ENCODE measurements around the gene OSTN.
"Not testable (repeated sequence)": the region's sequence is repeated elsewhere in the genome, so short reads cannot be mapped to it uniquely, and the experiment has no call there.

The OSTN gene

DNA sequence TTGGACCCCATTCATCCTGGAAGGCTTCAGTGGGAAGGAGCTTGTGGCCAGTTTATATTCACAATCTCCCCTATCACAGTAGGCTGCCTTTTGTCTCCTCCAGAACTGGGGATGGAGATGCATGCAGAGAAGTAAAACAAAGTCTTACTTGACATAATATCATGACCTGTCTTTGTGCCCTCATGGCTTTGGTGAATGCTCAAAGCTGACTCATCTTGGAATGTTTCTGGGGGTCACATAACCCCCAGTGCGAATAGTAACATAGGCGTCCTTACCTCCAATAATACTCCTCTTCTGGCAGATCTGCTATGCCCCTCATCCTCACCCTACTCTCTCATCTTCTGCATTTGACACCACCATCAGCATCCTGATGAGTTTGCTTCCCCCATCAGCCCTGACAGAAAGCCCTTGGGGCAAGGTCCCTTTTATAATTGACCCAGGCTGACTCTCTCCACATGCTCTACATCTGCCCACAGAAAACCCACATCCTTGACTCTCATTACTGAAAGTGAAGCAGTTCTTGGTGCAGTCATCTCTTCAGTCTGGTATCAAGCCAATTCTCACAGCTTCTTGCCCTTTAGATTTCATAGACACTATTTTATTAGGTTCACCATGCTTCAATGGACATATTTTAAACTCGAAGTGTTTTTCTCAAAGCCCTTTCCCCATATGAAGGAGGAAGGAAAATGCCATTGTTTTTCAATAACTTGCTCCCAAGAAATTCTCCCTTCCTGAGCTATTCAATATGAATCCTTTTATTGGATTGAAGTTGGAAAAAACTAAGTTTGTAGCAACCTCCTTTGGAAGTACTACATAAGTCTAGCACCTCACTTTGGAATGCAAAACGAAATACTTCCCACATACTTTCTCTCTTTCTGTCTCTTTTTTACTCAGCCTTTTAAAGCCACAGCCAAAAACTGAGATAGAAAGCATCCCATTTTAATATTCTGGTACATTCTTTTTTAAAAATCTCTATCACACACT lies 36.6 kb downstream of the OSTN start:
- DNase-seq (ENCODE audit: low read depth in 2 of 2) = no peak

DNA sequence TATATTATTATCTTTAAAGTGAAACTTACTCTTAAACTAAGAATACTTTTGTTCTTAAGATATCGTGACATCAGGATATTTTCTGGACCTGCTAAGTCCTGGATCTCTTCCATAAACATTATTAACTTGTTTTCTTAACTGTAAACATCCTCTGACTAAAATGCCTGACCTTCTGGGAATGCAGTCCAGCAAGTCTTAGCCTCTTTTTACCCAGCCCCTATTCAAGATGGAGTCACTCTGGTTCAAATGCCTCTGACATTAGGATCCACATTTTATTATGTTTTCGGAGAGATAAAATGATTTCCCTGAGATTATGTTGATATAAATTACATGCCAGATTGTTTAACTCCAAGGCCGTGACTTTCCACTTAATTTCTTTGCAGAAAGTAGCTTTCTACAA lies 37.6 kb downstream of the OSTN start:
- no peak for DNase-seq (ENCODE audit: low read depth in 2 of 2)

DNA sequence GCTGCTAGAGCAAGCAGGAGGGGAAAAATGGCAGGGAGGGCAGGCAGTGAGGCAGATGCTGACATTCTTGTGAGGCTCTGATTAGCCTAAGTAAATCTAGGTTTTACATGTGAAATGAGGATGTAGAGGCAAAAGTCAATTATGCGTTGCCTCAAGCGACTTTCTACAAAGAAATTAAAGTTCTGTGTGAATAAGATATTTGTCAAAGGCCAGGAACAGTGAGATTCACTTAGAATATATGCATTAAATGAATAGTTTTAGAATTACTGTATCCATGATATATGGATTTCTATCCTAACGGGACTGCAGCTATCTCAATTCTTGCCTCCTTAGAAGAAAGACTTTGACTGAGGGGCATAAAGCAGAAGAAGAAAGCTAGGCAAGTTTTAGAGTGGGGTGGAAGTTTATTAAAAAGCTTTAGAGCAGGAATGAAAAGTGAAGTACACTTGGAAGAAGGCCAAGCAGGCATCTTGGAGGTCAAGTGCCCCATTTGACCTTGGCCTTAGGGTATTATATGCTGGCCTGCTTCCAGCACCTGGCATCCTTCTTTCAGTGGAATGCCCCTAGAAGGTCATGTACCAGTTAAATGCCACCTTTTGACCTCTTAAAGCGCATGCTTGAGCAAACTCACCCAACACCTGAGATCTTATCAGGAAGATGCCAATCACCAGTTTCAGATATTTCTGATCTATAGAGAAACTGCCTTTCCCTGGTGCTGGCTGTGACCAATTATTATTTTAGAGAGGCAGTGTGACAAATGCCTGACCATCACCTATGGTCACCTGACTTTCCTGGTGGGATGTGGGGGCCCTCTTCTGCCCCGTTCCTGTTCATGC lies 38.2 kb downstream of the OSTN start:
- no peak for DNase-seq (ENCODE audit: low read depth in 2 of 2)

DNA sequence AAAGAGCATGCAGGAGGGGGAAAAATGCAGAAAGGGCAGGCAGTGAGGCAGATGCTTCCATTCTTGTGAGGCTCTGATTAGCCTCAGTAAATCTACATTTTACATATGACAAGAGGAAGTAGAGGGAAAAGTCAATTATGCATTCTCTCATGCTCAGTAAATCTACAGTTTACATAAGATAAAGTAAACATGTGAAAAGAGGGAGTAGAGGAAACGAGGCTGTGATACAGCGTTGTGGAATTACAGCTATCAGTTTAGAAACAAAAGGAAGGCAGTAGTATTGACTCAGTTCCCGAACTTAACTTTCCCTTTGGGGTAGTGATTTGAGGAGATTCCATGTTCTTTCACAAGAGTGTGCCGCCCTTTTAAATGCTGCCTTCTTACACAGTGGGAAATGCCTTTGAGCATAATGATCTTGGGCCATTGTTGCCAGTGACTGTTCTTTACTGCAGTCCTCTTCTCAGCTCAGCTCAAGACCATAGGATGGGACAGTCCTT lies 39.3 kb downstream of the OSTN start:
- DNase-seq (ENCODE audit: low read depth in 2 of 2) = no peak

DNA sequence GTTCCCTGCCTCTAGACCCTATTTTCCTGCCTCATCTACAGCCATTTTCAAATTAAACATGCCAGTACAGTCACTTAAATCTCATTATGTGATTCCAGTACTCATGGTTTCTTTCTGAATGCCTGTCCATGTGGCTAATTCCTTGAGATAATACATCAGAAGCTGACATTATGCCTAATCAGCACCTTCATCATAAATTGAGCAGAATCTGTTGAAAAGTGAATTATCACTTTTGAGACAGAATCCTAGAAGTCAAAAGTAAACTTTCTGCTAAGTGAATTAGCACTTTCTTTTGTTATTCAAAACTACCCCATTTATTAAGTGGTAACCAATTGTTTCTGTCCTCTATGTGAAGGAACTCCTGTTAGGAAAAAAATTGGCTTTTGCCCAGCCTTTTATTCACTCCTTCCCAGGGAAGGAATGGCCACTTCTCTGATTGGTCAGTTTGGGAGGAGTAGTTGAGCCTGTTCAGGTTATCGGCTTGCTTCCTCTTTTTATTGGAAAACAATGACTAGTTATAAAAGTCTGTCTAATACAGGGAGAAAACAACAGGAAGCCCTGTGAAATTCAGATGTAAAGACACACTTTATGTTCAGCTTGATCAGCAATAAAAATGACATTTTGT lies 40.5 kb downstream of the OSTN start:
- no peak for DNase-seq (ENCODE audit: low read depth in 2 of 2)

DNA sequence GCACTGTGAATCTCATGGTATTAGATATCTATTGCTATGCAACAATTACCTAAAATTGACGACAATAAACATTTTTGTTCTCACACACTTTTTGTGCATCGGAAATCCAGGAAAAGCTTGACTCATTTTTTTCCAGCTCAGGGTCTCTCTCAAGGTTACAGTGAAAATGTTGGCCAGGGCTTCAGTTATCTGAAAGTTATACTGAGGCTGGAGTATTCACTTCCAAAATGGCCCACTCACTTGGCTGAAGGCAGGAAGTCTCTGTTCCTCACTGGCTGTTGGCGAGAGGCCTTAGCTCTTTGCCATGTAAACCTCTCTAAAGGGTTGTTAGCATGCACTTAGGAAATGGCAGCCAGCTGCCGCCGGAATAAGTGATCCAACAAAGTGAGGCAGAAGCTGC lies 41.4 kb downstream of the OSTN start:
- no peak for DNase-seq (ENCODE audit: low read depth in 2 of 2)

DNA sequence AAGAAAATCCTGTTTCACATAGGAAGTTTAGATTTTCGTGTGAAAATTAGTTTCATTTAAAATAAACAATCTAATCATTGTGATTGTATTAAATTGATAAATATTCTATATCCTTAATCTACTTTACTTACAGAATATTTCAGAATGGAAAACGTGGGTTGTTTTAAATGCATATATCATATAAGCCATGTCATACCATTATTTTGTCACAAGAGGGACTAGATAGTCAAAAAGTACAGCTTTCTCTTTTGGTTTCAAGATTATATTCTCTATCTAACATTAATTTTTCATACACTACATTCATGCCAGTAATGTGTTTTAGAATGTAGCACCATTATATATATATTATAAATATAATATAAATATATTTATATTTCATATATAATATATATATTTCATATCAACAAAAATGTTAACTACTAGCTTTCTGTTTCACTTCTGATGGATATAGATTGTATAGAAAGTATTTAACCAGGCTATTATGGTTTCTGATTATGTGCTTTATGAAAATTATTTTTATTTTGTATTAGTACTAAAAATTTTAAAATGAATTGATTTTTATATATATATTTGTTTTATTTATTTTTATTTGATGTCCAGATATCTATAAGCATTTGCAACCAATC lies 45.3 kb downstream of the OSTN start:
- DNase-seq (ENCODE audit: low read depth in 2 of 2) = no peak

DNA sequence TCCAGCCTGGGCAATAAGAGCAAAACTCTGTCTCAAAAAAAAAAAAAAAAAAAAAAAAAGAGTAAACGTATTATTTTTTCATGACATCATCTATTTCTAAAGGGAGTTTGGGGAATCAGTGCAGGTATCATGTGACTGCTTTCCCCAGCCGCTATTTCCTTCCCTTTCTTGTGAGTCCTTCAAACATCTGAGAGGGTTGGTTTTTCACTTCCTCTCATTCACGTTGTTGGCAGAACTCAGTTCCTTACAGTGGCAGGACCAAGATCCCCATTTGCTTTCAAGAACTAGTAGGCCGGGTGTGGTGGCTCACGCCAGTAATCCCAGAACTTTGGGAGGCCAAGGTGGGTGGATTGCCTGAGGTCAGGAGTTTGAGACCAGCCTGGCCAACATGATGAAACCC lies 47.0 kb downstream of the OSTN start:
- not testable (repeated sequence) for DNase-seq (ENCODE audit: low read depth in 2 of 2)

DNA sequence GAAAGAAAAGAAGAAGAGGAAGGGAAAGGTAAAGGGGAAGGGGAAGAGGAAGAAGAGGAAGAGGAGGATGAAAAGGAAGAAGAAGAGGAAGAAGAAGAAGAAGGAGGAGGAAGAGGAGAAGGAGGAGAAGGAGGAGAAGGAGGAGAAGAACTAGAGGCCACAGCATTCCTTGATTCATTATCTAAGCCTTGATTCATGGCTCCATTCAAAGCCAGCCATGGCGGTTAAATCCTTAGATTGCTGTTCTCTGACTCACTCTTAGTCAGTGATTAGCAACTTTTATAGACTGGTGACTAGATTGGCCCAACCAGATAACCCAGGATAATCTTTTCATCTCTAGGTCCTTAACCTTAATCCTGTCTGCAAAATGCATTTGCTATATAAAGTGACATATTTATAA lies 47.6 kb downstream of the OSTN start:
- no peak for DNase-seq (ENCODE audit: low read depth in 2 of 2)

DNA sequence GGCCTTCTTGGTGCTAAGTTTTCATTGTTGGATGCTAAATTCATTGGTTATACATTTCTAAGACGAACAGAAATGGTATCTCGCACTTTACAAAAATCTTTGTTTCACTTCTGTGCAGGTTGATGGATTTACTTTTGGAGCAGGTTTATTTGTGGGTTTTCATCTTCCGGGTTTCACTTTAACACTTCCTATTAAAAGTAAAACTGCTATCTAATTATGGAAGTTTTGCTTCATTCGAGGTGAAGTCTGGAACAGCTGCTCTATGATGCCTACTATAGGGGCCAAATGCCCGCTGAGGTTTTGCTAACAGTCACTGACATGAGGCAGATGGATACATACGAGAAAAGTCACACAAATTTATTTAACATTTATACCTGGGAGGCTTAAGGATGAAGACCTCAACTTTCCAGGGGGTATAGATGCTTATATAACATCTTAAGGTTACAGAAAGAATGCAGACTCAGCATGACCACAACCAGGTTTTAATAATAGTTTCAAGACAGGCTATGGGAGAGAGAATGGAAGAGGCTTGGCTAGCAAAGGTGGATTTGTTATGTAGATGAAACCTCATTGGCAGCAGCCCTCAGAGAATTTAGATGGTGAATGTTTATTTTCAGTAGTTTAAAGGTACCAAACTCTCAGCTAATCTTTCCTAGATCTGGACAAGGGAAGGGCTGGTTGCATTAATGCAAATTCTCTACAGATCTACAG lies 54.2 kb downstream of the OSTN start:
- no peak for DNase-seq (ENCODE audit: low read depth in 2 of 2)

DNA sequence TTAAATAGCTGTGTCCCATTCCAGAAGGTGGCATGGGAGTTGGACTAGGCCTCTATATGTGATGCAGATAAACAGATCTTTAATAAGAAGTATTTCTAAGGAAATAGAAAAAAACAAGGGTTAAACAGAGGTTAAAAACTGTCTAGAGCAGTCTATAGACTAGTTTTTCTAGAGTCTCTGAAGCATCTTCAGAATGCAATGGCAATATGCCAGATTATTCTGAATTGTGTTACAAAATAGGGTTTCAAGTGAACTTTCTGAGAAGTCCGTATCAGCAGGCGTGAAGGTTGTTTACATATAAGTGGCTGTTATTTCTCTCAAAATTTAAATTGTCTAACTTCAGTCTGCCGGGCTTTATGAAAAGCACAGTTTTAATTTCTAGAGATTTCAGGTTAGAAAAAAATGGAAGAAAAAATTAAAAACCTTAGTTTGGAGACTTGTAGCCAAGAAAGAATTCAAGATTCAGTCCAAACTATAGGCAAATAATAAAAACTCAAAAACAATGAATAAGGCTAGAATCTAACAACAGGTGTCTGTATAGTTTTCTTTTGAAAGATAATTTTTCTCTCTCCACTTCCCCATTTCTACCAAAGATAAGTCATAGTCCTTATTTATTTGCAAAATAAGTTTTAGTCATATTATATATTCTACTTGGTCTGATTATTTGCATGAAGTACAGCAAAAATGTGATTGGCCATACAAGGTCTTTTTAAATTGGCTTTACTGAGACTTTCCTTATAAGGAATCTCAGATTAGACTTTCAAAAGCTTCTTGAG lies 55.2 kb downstream of the OSTN start:
- DNase-seq (ENCODE audit: low read depth in 2 of 2) = no peak

DNA sequence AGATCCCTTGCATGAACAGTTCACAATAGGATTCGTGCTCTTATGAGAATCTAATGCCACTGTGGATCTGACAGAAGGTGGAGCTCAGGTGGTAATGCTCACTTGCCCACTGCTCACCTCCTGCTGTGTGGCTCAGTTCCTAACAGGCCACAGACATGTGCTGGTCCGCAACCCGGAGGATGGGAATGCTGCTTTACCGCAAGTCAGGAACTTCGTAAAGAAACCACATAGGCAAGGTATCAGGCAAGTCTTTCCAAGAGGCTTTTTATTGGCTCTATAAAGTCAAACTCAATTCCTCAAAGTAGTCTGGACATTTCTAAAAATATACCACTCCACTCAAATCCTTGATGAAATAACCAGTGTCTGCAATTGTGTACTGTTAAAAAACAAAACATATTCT lies 56.1 kb downstream of the OSTN start:
- DNase-seq (ENCODE audit: low read depth in 2 of 2) = no peak

DNA sequence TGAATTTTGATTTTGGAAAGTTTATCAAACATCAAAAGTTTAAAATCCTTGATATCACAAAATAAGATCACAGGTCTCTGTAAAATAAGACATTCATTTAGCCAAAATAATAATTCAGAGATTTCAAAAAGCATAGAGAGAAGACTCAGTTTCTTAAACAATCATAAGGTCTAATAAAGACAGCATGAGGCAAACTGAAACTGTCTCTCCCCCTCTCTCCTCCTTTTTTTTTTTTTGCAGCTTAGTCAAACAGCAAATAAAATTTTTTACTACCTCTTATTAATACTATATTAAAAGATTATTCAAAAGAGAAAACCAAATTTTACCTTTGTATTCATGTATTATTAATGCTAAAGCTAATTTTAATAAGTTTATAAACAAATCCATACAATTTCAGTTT lies 57.4 kb downstream of the OSTN start:
- DNase-seq (ENCODE audit: low read depth in 2 of 2) = no peak

DNA sequence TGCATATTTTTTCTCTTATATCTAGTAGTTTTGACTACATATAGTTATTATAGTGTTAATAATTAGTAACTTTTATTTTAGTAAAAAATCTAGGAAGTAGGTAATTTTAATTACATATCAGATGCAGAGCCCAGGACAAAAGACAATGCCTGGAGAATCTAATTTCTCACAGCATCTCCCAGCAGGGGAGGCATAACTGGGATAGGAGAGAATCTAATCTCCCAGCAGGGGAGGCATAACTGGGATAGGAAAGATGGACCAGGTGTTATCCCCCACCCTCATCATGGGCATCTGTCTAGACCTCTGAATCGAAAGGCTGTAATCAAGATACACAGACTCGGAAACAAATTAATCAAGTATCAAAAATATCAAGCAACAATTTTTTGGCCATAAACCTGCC lies 58.2 kb downstream of the OSTN start:
- no peak for DNase-seq (ENCODE audit: low read depth in 2 of 2)

DNA sequence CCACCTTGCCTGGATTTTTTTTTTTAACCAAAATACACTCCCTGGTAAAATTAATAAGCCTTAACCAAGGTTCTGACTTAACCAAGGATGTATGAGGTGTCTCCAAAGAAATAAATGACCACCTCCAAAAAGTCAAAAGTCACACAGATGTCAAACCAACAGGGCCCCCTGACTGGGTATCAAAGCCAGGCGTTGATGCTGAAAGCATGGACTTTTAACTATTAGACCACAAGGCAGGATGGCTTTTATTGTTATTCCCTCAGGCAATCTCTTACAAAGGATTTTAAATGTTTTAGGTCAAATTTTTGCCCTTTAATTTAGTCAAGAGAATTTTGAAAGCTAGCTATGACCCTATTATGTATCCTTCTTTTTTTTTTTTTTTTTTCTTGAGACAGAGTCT lies 60.4 kb downstream of the OSTN start:
- no peak for DNase-seq (ENCODE audit: low read depth in 2 of 2)

DNA sequence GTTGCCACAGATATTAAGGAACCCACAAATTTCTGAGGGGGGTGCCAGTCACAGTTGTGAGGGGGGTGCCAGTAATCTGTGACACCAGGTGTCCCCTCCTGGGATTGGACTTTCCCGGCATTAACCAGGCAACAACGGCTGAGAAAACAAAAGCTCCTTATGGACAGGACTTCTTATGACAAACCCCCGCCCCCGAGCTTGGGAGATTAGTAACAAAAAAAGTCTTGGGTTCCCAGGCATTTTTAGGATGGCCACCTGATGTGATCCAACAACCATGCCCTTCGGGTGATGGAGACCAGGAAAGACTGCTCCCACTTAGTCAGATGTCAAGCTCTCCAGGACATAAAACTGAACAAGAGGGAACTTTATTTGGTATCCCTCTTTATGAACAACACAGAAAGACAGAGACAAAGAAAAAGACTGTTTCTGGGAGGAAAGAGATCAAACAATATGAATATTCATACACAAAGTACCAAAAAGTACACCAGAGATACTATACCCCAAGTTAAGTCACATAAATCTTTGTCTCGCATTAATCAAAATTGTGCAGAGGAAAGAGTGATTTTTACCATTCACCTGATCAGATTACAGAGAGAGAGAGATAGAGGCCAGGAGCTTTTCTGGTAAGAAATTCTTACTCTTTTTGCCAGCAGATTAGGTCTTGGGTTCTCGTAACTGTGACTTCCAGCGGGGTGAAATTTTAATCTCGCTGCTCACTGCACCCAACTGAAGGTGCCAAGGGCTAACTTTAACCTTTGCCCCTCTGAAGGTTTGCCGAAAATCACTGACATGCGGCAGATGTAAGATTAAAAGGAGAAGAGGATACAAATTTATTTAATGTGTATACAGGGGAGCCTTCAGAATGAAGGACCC lies 61.6 kb downstream of the OSTN start:
- DNase-seq (ENCODE audit: low read depth in 2 of 2) = no peak

DNA sequence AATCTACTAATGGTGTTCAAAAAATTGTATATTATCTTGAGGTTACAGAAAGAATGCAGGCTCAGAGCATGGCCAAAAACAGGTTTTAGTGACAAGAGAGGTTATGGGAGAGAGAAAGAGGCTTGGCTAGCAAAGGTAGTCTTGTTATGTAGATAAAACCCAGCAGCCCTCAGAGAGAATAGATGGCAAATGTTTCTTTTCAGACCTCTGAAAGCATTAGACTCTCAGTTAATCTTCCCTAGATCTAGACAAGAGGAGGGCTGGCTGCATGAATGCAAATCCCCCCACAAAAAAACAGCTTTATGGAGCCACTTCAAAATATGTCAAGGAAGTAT lies 62.2 kb downstream of the OSTN start:
- no peak for DNase-seq (ENCODE audit: low read depth in 2 of 2)

DNA sequence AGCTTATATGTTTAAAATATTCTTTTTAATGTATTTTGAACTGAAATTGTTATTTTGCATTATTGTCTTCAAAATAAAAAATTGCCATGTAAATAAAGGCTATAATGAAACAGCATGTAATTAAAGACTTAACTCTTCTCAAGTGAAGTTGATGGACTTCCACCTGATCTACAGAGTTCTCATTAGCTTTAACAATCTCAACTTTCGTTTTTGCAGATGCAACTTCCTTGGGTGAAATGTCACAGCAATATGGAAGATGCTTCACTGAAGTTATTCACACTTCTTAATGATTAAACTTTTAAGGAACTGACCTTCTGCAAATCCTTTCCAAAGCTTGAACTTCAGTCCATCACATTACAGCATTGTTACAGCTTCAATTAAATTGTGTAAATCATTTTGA lies 63.6 kb downstream of the OSTN start:
- no peak for DNase-seq (ENCODE audit: low read depth in 2 of 2)

DNA sequence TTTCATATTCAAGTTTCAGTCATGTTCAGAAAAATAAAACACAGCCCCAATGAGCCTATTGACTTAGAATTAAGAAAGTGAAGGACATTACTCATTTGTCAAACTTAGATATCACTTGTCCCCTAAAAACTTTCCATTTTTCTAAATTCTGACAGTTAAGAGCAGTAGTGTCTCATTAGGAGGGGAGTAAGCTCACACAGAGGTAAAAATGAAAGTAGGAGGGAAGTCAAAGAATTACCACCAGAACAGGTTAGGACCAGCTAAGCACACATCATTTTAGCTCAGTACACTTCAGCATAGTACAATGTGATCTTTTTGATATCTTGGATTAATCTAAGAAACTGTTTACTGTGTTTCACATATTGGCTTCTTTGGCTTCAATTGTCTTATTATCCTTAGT lies 64.3 kb downstream of the OSTN start:
- DNase-seq (ENCODE audit: low read depth in 2 of 2) = no peak

DNA sequence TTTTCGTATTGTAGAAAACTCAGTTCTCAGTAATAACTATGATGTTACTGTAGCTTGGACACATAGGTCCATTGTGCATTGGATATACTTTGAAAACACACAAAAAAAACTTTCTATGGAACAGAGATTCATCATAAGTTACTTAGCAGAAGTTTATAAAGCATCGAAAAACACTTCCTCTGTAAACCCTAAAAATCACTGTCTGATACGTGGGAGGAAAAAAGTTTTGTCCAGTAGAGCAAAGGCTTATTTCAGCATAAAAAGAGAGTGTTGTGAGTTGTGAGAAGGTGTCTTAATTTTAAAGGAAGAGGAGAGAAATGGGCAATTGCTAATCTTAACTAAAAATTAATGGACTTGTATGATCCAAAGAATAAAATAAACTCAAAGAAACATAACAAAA lies 64.8 kb downstream of the OSTN start:
- DNase-seq (ENCODE audit: low read depth in 2 of 2) = no peak
